Fibroblast of the conjunctiva (primary cell): ENCODE data around the gene SEMA6A.

Experiments used
- DNase-seq: peaks from one replicate; pipeline ENCODE4 v3.0.0-alpha.2; 2010; ENCODE audit warnings: low read depth

The SEMA6A gene

GRCh38 chr5:116437922-116438578 lies 136.6 kb downstream of the SEMA6A start:
- no peak for DNase-seq

- DNase-seq = no peak
These were observed 137.3 kb downstream of the SEMA6A start for GRCh38 chr5:116437351-116437705.

GRCh38 chr5:116436674-116437350 lies 137.8 kb downstream of the SEMA6A start:
- no peak for DNase-seq

DNA sequence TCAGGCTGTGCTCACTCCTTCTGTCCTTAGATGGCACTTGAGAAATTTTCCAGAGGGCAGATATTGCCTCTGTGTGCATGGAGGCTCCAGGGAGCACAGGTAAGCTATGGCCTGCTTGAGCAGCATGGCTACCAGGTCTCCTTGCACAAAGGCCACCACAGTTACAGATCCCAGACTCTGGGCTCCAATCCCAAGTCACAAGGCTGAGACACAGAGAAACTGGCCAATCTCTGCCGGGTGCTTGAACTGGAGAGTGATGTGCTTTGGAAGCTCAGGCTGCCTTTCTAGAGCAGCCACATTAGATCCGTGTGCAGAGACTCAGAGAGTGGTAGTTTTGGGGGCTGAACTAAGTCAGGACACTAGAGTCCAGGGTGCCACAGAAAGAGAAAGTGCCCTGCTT lies 145.7 kb downstream of the SEMA6A start:
- no peak for DNase-seq

DNA sequence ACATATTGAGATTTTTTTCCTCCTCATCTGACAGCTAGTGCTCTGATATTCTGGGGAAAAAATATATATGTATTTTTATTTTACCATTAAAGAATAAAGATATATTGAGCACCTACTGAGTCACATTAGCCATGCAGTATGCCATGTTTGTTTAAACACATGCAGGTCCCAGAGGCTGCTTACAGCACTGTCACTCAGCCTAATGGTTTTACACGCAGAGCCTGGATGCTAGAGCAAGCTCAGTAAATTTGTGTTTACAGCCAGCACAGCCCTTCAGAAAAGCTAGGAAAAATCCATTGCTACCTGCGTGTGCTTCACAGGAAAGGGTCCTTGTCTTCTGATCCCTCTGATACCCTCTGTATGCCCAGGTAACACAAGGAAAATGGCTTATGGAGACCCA lies 146.2 kb downstream of the SEMA6A start:
- DNase-seq = no peak

DNA sequence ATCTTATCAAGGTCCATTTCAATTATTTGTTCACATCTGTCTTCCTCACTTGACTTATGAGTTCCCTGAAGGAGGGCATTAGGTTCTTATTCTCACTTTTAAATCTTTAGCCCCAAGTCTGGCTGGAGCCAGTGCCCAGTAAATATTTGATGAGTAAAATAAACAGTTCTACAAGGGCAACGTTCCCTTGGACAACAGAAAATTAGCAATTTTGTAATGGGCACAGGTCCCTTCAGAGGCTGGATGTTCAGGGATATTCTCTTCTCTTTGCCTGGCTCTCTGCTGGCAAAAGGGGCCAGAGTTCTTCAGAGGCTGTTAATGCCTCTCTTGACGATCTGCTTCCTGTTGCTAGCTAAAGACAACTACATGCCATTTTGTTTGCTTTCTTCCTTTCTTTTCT lies 149.7 kb downstream of the SEMA6A start:
- no peak for DNase-seq

DNA sequence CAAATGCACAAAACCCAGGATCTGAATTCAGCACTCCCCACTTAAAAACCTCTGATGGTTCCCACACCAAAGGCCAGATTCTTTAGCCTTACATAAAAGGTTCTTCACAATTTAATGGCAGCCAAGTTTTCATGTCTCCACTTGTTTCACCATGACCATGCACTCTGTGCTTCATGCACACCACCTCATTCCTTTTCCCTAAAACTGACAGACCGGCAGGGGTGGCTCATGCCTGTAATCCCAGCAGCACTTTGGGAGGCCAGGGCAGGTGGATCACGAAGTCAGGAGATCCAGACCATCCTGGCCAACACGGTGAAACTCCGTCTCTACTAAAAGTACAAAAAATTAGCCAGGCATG lies 150.4 kb downstream of the SEMA6A start:
- no peak for DNase-seq

DNA sequence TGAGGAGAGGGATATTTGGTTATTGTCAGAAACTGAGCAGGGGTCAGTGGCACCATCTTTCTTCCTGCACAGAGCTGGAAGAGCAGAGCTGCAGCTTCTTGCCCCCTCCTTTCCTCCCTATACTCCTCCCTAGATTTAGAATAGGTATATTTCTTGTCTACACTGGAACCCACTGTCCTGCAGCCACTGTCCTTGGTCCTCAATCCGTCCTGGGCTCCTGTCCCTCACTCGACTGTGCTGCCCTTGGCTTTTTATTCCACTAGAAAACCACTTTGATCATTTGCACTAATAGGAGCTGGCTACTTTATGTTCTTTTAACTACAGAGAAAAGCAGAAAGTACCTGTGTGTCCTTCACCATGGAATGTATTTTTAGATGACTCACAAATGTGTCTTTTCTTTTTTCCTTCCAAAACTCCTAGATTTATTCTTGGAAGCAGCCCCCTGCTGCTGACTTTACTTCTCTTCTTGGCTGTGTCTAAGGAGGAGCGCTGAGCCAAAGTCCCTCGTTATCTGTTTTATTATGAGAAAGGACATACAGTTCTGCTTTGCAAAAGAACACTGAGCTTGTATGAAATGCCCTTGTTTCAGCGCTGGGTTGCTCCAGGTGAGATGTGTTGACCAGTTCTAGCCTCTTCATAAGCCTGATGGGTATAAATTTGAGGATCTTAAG lies 150.9 kb downstream of the SEMA6A start:
- no peak for DNase-seq

DNA sequence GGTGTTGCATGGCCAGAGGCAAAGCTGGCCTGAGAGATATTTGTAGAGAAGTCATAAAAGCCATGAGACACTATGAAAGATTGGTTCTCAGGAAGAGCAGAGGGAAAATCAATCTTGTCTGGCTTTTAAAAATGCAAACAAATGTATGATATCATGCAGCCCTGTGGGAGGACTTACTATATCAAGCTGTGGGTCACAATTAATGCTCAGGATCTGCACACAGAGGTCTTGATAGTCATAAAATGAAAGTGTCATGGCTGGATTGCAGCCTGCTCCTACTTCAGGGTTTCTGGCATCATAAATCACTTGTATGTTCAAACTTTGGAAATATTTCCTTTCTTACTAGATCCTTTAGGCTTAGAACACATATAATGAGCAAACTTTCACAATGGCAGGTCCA lies 151.5 kb downstream of the SEMA6A start:
- no peak for DNase-seq

DNA sequence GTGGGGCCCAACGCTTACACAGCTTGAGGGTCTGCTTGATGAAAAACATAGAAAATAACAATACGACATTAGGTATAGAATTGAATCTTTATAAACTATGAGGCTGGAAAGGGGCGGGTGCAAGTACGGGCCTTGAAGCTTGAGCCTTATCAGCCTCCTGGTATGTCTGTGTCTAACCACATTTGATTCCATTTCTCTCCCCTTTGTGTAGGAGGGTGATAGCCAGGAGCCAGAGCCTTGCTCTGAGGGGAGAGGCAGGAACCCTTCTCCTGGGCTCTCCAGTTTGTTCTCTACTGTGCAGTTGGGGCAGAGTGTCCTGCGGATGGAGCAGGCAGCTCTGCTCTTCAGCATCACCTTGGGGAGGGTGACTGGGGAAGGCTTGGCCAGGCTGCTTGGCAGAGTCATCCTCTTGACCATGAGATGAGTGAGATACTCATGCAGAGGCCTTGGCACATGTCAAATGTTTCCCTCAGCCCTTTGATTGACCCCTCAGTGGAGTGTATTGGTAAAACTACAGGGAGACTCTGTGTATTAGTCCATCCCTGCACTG lies 153.5 kb downstream of the SEMA6A start:
- no peak for DNase-seq

DNA sequence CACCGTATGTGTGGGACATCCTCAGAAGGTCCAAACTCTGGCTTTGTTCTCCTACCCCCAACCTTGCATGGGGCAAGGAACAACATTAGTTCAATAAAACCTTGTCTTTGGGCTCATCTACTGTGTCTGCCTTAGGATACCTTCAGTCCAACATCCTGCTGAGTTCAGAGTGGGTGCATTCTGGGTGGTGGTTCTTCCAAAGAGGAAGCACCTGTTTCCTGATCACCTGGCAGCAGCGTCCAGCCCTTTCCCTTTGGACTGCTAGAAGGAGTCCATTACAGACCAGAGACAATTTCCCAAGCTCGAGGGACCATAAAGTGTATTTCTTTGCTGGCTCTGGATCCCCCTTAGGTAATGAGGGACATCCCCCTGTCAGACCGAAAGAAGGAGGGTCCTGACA lies 154.1 kb downstream of the SEMA6A start:
- DNase-seq = no peak

DNA sequence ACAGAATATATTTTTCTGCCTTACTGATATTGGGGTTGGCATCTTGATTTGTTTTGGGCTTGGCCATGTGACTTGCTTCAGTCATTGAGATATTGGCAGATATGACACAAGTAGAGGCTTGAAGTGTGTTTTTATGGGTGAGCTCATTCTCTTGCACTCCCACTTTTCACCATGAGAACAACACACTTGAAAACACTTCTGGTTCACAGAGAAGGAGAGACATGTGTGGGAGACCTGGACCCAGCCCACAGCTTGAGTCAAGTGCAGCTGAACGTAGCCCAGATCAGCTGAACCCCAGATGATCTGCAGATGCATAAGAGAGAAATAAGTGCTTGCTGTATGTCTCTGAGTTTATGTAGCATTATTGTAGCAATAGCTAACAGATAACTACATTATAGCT lies 155.4 kb downstream of the SEMA6A start:
- no peak for DNase-seq

DNA sequence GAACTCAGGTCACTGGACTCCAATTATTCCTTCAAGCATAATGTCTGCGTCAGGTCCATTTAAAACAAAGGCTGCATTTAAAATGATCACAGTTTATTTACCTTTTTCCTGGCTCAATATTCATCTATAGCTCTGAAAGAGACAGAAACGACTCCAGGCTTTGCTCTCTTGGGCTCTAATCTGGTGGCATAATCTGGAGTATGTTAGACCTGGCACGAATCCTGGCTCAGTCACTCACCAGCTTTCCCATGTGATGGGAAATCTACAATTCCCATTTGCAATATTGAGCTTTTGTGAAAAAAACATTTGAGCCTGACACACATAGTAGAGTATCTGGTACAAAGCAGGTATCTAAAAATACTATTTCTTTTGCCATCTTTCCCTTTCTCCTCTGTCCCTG lies 155.8 kb downstream of the SEMA6A start:
- DNase-seq = no peak

- DNase-seq = no peak
These were observed 156.6 kb downstream of the SEMA6A start for GRCh38 chr5:116418016-116418415.

GRCh38 chr5:116415989-116416388 lies 158.6 kb downstream of the SEMA6A start:
- no peak for DNase-seq

GRCh38 chr5:116415182-116415581 lies 159.4 kb downstream of the SEMA6A start:
- DNase-seq = no peak

DNA sequence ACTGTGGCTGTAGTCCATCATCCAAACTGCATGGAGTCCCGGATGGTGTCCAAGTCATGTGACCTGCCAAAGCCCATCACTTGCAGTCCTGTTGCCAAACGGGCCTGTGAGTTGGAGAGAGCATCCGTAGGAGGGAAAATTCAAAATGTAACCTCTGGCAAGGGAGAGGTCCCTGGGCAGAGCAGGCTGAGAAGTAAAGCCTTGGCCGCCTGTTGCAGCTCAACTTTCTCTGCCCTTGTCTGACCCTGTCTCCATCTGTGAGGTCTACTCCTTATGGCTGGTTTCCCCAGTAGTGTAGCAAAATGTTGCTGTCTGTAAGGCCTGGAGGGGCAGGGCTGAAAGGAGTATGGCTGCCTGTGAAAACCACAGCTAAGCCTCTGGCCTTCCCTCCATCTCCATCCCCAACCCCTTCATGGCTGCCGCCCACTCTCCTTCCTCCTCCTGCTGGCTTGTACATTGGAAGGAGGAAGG lies 163.5 kb downstream of the SEMA6A start:
- DNase-seq = no peak

DNA sequence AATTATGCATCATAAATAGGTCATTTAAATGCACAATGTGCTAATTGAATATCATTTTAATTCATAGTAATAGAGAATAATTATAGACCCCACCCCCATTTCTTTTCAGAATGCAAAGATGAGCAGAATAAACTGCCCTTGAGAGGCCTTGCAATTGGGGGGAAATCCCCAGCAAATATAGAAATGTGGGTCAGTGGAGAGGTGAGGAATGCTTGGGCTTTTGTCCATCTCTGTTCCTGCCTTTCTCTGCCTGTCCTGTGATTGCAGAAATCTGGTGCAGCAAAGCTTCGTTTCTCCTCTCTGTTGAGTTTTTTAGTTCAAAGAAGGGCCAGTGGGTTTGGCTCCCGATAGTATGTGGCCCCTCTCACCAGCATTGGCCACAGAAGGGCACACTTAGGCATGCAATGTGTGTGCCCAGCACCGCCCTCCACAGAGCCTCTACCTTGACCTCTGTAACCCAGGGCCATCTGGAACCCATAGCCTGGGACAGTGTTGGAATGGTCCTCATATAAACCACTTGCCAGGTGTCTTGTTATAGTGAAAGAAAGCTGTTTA lies 164.2 kb downstream of the SEMA6A start:
- DNase-seq = no peak

DNA sequence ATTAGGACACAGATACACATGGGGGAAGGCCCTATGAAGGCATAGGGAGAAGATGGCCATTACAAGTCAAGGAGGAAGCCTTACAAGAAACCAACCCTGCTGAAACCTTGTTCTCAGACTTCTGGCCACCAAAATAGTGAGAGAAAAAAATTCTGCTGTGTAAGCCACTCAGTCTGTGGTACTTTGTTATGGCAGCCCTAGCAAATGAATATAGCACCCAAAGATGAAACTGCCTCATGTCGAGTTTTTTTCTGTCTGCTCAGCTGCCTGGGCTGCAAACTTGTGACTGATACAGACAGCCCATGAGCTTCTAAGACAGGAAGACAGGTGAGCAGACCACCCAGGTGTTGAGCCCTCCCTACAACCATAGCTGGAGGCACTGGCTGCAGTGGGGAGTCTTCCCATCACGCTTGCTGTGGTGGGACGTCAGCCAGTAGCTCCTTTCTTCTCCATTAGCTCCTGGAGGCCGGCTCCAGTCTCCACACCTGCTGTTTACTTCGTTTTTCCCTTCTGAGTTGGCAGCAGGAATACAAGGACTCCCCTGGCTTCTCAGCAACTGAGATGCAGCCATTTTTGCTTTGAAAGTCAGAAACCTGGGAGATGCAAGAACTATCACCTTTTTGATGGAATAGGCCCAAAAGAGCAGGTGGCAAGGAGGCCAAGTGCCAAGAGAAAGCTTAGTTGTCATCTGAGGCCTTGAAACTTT lies 164.9 kb downstream of the SEMA6A start:
- DNase-seq = no peak

- no peak for DNase-seq
These were observed 168.1 kb downstream of the SEMA6A start for GRCh38 chr5:116406306-116407041.

DNA sequence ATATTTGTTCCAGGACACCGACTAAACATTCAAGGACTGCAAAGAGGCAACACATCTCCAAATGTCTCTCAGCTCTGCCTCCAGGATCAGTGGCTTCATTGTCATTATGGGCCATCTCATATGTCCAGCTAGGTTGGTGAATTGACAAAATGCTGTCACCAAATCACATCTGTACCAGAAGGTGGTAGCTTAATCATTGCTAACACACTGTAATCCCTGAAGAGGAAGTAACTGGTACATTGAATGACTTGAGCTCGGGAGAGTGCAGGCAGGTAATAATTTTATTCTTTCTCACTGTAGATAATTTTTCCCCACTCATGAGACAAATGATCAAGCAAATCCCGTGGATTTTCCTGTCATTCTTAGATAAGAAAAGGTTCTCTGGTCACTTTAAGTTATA lies 169.8 kb downstream of the SEMA6A start:
- DNase-seq = no peak

GRCh38 chr5:116404016-116404415 lies 170.6 kb downstream of the SEMA6A start:
- no peak for DNase-seq
